ENCODE results near the gene CCNY. TPM values are rescaled to one million over a fixed set of nuclear protein-coding genes. Genes with fewer than 3 reads are reported as not detected.

The CCNY gene
- total RNA-seq, 4 donors from 2014 or later, result 22.4 to 35.1 (median 29.9) TPM

DNA sequence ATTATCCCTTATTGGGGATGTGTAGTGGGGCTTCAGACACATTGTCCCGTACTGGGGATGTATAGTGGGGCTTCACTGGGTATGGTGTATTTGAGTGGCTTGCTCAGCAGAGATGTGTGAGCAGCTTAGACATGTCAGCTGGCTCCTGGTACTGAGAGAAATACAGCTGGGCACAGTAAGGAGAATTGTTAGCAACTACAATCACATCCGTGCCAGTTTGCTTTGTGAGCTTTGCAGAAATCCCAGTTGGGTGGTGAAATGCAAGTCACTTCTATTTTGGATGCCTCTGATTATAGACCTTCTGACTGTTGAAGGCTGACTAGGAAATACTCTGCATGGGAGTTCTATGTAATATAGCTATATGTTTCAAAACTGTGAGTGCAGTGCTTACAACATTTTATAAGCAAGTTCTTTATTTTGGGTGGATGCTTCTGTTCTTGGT lies 10.8 kb downstream of the CCNY start:
- H3K27ac ChIP-seq, result no peak overlapping the region
- H3K36me3 ChIP-seq, result no peaks in the 10 kb centered on the region
- H3K27me3 ChIP-seq, result no peaks in the 10 kb centered on the region
- no peak overlapping the region for H3K4me3 ChIP-seq
- no peak for DNase-seq (ENCODE audit: low spot score in 2 of 2)
- 39% methylated on average over 2 of the region's 2 CpGs for WGBS
- TF ChIP-seq, protein P1, sequence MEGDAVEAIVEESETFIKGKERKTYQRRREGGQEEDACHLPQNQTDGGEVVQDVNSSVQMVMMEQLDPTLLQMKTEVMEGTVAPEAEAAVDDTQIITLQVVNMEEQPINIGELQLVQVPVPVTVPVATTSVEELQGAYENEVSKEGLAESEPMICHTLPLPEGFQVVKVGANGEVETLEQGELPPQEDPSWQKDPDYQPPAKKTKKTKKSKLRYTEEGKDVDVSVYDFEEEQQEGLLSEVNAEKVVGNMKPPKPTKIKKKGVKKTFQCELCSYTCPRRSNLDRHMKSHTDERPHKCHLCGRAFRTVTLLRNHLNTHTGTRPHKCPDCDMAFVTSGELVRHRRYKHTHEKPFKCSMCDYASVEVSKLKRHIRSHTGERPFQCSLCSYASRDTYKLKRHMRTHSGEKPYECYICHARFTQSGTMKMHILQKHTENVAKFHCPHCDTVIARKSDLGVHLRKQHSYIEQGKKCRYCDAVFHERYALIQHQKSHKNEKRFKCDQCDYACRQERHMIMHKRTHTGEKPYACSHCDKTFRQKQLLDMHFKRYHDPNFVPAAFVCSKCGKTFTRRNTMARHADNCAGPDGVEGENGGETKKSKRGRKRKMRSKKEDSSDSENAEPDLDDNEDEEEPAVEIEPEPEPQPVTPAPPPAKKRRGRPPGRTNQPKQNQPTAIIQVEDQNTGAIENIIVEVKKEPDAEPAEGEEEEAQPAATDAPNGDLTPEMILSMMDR (IDR thresholded peaks at IDR 0.05), result no peak
- TF ChIP-seq EP300 (IDR thresholded peaks at IDR 0.05), result no peak
- TF ChIP-seq POLR2AphosphoS5 (IDR thresholded peaks at IDR 0.05), result no peak
- no peak for TF ChIP-seq POLR2A (IDR thresholded peaks at IDR 0.05)
- H3K9me3 ChIP-seq, result no peaks in the 10 kb centered on the region
- H3K4me1 ChIP-seq, result peaks cover 20% of the 10 kb centered on the region

DNA sequence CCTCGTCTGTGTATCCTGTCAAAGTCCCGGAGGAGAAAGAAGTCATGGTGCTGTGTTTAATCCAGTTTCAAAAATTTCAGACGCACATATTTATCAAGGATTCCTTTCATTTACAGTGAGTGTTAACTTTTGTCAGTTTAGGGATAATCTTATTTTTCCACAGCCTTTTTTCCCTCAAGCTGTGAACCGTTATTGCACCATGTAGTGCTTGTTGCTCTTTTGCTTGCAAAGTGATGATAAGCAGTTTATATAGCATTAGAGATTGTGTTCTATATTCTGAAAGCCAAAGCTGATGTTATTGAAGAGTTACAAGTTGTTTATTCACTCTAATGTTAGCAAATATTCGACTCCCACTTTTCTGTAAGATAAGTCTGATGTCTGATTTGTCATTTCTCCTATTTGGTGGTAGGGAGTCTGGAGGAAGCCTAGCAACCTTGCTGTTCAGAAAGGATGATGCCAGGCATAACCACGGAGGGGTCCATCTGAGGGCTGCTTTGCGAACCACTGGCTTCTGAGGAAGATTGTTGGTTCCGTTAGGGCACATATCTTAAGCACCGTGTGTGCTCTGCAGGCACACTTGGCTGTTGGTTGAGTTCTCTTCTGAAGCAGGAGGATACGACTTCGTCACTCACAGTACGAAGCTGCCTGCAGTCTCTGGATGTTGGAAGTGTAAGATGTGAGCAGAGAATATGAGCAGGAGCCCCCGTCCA lies 11.7 kb downstream of the CCNY start:
- Histone ChIP-seq H3K9me3 (no peaks in the 10 kb centered on the region), H3K4me1 (peaks cover 20% of the 10 kb centered on the region), H3K27ac (no peak overlapping the region), H3K36me3 (no peaks in the 10 kb centered on the region), H3K4me3 (no peak overlapping the region), H3K27me3 (no peaks in the 10 kb centered on the region)
- WGBS, result 90% methylated on average over 13 of the region's 13 CpGs
- no peak for DNase-seq (ENCODE audit: low spot score in 2 of 2)
- TF ChIP-seq POLR2A (IDR thresholded peaks at IDR 0.05) (no peak), POLR2AphosphoS5 (IDR thresholded peaks at IDR 0.05) (no peak), EP300 (IDR thresholded peaks at IDR 0.05) (no peak)
- TF ChIP-seq, protein P1 (IDR thresholded peaks at IDR 0.05), result no peak

DNA sequence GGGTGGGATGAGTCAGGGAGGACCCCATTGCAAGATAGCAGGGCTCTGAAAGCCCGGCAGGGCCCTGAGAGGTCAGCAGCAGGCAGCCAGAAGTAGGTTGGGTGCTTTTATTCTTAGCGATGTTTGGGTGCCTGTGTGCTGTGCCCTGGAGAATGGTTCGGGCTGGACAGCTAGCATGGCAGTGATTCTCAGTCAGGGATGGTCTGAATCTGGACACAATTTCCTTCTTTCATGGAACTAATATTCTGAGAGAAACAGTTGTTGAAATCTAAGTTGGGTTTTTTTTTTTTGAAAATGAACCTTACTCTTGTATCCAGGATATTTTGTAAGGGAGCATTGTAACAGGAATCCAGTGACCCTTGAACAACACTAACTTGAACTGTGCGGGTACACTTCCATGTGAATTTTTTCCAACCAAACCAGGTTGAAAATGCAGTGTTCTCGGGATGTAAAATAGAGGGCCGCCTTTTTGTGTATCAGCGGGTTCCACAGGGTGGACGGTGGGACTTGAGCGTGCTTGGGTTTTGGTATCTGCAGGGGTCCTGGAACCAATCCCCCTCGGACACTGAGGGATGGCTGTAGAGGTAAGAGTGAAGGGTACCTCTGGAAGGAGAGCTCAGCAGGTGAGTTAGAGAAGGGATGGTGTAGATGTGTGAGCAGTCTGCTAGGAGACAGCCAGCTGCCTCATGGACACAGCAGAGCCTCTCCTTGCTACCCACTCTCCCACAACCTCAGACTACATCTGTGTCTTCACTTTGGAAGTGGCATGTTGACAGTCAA lies 12.5 kb downstream of the CCNY start:
- no peak for DNase-seq (ENCODE audit: low spot score in 2 of 2)
- Histone ChIP-seq H3K27ac (no peak overlapping the region), H3K4me1 (peaks cover 20% of the 10 kb centered on the region), H3K4me3 (no peak overlapping the region), H3K36me3 (no peaks in the 10 kb centered on the region), H3K9me3 (no peaks in the 10 kb centered on the region), H3K27me3 (no peaks in the 10 kb centered on the region)
- WGBS, result 93% methylated on average over 10 of the region's 10 CpGs
- TF ChIP-seq POLR2AphosphoS5 (IDR thresholded peaks at IDR 0.05) (no peak), POLR2A (IDR thresholded peaks at IDR 0.05) (no peak), EP300 (IDR thresholded peaks at IDR 0.05) (no peak)
- TF ChIP-seq, protein P1 (IDR thresholded peaks at IDR 0.05), result no peak

DNA sequence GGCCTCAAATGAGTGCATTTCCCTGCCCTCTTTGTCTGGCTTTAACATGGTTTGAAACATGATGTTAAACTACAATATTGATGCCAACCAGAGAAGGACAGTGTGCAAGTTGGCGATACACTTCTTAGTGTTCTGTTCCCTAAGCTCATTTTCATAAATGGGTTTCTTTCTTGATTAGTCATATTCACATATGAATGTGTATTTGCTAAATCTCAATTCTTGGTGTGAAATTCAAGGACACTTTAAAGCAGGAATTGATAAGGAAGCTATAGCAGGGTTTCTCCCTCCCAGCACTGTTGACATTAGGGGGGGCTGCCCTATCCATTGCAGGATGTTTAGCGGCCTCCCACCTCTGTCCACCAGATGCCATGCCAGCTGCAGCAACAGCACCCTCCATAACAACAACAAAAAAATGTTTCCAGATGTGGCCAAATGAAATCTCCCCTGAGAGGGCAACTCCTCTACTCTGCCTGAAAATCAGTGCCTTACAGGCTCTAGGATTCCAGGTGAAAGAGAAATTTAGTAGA lies 13.1 kb downstream of the CCNY start:
- 77% methylated on average over 2 of the region's 2 CpGs for WGBS
- Histone ChIP-seq H3K36me3 (no peaks in the 10 kb centered on the region), H3K4me1 (peaks cover 20% of the 10 kb centered on the region), H3K27me3 (no peaks in the 10 kb centered on the region), H3K4me3 (no peak overlapping the region), H3K27ac (no peak overlapping the region), H3K9me3 (no peaks in the 10 kb centered on the region)
- TF ChIP-seq POLR2A (IDR thresholded peaks at IDR 0.05), result no peak
- TF ChIP-seq EP300 (IDR thresholded peaks at IDR 0.05), result no peak
- TF ChIP-seq POLR2AphosphoS5 (IDR thresholded peaks at IDR 0.05), result no peak
- TF ChIP-seq, protein P1 (IDR thresholded peaks at IDR 0.05), result no peak
- no peak for DNase-seq (ENCODE audit: low spot score in 2 of 2)

DNA sequence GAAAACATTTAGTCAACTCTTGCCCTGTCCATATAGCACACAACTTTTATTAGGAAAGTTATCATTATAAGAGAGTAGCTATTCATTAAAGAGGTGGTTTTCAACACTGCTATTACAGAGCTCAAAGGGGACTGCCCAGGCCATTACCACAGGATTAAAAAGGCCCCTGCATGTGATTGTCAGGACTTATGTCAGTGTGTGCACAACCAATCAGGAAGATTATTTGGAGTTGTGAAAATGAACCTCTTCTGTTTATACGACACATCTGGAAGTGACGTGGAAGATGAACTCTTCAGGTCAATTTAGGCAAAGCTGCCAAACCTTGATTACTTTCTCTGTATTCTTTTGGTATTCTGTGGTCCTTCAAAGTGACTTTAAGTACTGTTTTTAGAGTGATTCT lies 14.7 kb downstream of the CCNY start:
- Histone ChIP-seq H3K9me3 (no peaks in the 10 kb centered on the region), H3K27me3 (no peaks in the 10 kb centered on the region), H3K36me3 (no peaks in the 10 kb centered on the region), H3K4me3 (no peak overlapping the region), H3K27ac (no peak overlapping the region), H3K4me1 (peaks cover 16% of the 10 kb centered on the region)
- WGBS, result 87% methylated on average over 2 of the region's 2 CpGs
- TF ChIP-seq POLR2A (IDR thresholded peaks at IDR 0.05) (no peak), POLR2AphosphoS5 (IDR thresholded peaks at IDR 0.05) (no peak), EP300 (IDR thresholded peaks at IDR 0.05) (no peak)
- TF ChIP-seq, protein P1 (IDR thresholded peaks at IDR 0.05), result no peak
- DNase-seq (ENCODE audit: low spot score in 2 of 2), result no peak

Measured in suprapubic skin (tissue), 4 donors.